Endothelial cell of umbilical vein (primary cell): ENCODE results near the gene SUSD6. TPM values are rescaled to one million over a fixed set of nuclear protein-coding genes. Genes with fewer than 3 reads are reported as not detected.
A peak's percentile ranks its signal among the peaks of the same experiment; 100 is the strongest.

ENCODE experiments used
- BruUV-seq: library from RNA; stranded (reverse); fragments of 400-500 nt; replicated peaks from 2 replicates; lab custom pipeline; 2021; lab: Mats Ljungman, UMichigan
- CTCF ChIA-PET: fragments of 300-600, 350-600 bp; sonication (Branson Sonifier 250); formaldehyde crosslinking; loops from one replicate; lab custom pipeline; 2021; ENCODE audit warnings: antibody characterized with exemption, inconsistent platforms; lab: Charles Lee
- POLR2A ChIA-PET: fragments of 300-600, 350-600 bp; sonication (Branson Sonifier 250); formaldehyde crosslinking; loops from one replicate; lab custom pipeline; 2021; ENCODE audit warnings: antibody characterized with exemption, inconsistent platforms; lab: Charles Lee
- DNase-seq: peaks from one replicate; pipeline ENCODE4 v3.0.0-alpha.2; 2011; ENCODE audit warnings: low read depth, low spot score
- FAIRE-seq: peaks from 2 replicates; lab custom pipeline; 2011; peaks lifted over from hg19 to GRCh38; lab: Jason Lieb, UNC
- H2AFZ ChIP-seq: 2 replicates; pipeline ENCODE4 v1.6.0; 2012; ENCODE audit warnings: low read depth, low read length, control low read depth, inconsistent platforms
- H3K27ac ChIP-seq: 2 replicates; pipeline ENCODE4 v1.5.1; 2011; ENCODE audit warnings: low read depth, mild to moderate bottlenecking, control low read depth, low read length, moderate library complexity; ENCODE audit not compliant: insufficient read depth
- H3K27me3 ChIP-seq, 2 experiments: 2 replicates each; pipeline versions ENCODE4 v1.6.0 to v1.6.1; 2011; ENCODE audit warnings: low read length in 2 of 2, mixed read lengths in 1 of 2; ENCODE audit not compliant: control insufficient read depth in 2 of 2, insufficient read depth in 2 of 2
- H3K36me3 ChIP-seq, 2 experiments: 2 replicates in 1 of 2; 3 replicates in 1 of 2; pipeline ENCODE4 v1.5.1; 2011; ENCODE audit warnings: low read length in 2 of 2, mild to moderate bottlenecking in 1 of 2, moderate library complexity in 1 of 2; ENCODE audit not compliant: control insufficient read depth in 2 of 2, insufficient read depth in 2 of 2; ENCODE audit errors: extremely low read depth in 1 of 2
- H3K4me1 ChIP-seq: 3 replicates; pipeline ENCODE4 v1.5.1; 2011; ENCODE audit warnings: mild to moderate bottlenecking, low read length; ENCODE audit not compliant: control insufficient read depth, insufficient read depth; ENCODE audit errors: extremely low read depth
- H3K4me2 ChIP-seq: 2 replicates; pipeline ENCODE4 v1.6.1; 2011; ENCODE audit warnings: low read length, control low read depth, mixed read lengths; ENCODE audit not compliant: insufficient read depth
- H3K4me3 ChIP-seq, 3 experiments: fragments of 200-600 bp in 1 of 3; sonication (generic), shearing (Covaris generic) in 1 of 3; replicated peaks in 1 of 3; 2 replicates each; pipeline ENCODE4 v1.5.1; 2011 to 2016; ENCODE audit warnings: control low read depth in 3 of 3, low read length in 3 of 3, mild to moderate bottlenecking in 2 of 3, inconsistent platforms in 1 of 3, low read depth in 1 of 3, moderate library complexity in 1 of 3; ENCODE audit not compliant: insufficient read depth in 1 of 3
- H3K79me2 ChIP-seq: 2 replicates; pipeline ENCODE4 v1.6.0; 2012; ENCODE audit warnings: low read length, inconsistent platforms; ENCODE audit not compliant: control insufficient read depth, insufficient read depth
- H3K9ac ChIP-seq: replicated peaks from 2 replicates; pipeline ENCODE3; 2011; ENCODE audit warnings: low read length, control low read depth; ENCODE audit not compliant: insufficient read depth; ENCODE audit errors: extremely low read depth
- H3K9me1 ChIP-seq: replicated peaks from 3 replicates; pipeline ENCODE4 v1.6.0; 2011; ENCODE audit warnings: mild to moderate bottlenecking, low read length; ENCODE audit not compliant: control insufficient read depth, insufficient read depth; ENCODE audit errors: extremely low read depth
- H3K9me3 ChIP-seq: replicated peaks from 2 replicates; pipeline ENCODE4 v1.5.1; 2012; ENCODE audit warnings: low read length, inconsistent platforms; ENCODE audit not compliant: control insufficient read depth, insufficient read depth
- H4K20me1 ChIP-seq: replicated peaks from 2 replicates; pipeline ENCODE3; 2011; ENCODE audit warnings: mild to moderate bottlenecking, low read length; ENCODE audit not compliant: control insufficient read depth, insufficient read depth; ENCODE audit errors: extremely low read depth
- CTCF ChIP-seq, 2 donors: IDR thresholded peaks; 1 replicate in 1 of 2; 2 replicates in 1 of 2; pipeline ENCODE4 v1.5.1; 2011; ENCODE audit warnings: low read length in 2 of 2, mild to moderate bottlenecking in 2 of 2, moderate library complexity in 2 of 2, control low read depth in 1 of 2, inconsistent platforms in 1 of 2, low read depth in 1 of 2; ENCODE audit not compliant: insufficient read depth in 1 of 2; ENCODE audit errors: extremely low read depth in 1 of 2
- EZH2 ChIP-seq: IDR thresholded peaks from 2 replicates; pipeline ENCODE4 v1.6.1; 2012; ENCODE audit warnings: borderline replicate concordance, low read depth, mild to moderate bottlenecking, moderate library complexity, low read length, inconsistent platforms; ENCODE audit not compliant: severe bottlenecking
- FOS ChIP-seq: IDR thresholded peaks from 2 replicates; pipeline ENCODE4 v1.6.1; 2011; ENCODE audit warnings: mild to moderate bottlenecking, low read length, moderate library complexity, borderline replicate concordance; ENCODE audit not compliant: insufficient read depth
- GATA2 ChIP-seq: IDR thresholded peaks from 2 replicates; pipeline ENCODE4 v1.7.0; 2011; ENCODE audit warnings: low read depth, mild to moderate bottlenecking, moderate library complexity, mixed read lengths, low read length; ENCODE audit not compliant: insufficient read length, insufficient read depth
- JUN ChIP-seq: IDR thresholded peaks from 2 replicates; pipeline ENCODE4 v1.6.1; 2011; ENCODE audit warnings: borderline replicate concordance, low read depth; ENCODE audit not compliant: insufficient read length, insufficient read depth
- MAX ChIP-seq: IDR thresholded peaks from 2 replicates; pipeline ENCODE4 v1.6.1; 2011; ENCODE audit not compliant: insufficient read depth, insufficient read length
- MYC ChIP-seq: IDR thresholded peaks from one replicate; pipeline ENCODE4 v1.6.1; 2011; ENCODE audit warnings: mild to moderate bottlenecking, low read depth, low read length
- POLR2A ChIP-seq: IDR thresholded peaks from 2 replicates; pipeline ENCODE4 v1.6.1; 2012; ENCODE audit warnings: low read depth, mild to moderate bottlenecking, control low read depth, low read length
- POLR2AphosphoS5 ChIP-seq: IDR thresholded peaks from 2 replicates; pipeline ENCODE4 v1.6.1; 2012; ENCODE audit warnings: low read depth, mild to moderate bottlenecking, control low read depth, low read length, moderate library complexity; ENCODE audit not compliant: insufficient read depth
- dilution Hi-C: fragments of 300-500 bp; cut with MboI; formaldehyde crosslinking; loops from one replicate; pipeline ENCODE4 v1.15.0; 2019; ENCODE audit warnings: low sequenced_read_pairs; ENCODE audit not compliant: extremely low pct_ligation_motif_present
- intact Hi-C: fragments of 100-400 bp; cut with micrococcal nuclease; formaldehyde crosslinking; loops from one replicate; pipeline ENCODE4 v1.10.0; 2022
- polyA plus RNA-seq, 4 experiments: library from polyadenylated mRNA; depleted of rRNA in 3 of 4; stranded (reverse) in 3 of 4; unstranded in 1 of 4; fragments of >200 nt; gene quantifications; 2 replicates each; pipeline versions ENCODE4 v1.2.1 to v1.2.3, GENCODE V29; 2011 to 2012; ENCODE audit warnings: missing spikeins in 1 of 4
- total RNA-seq: library from RNA; stranded (reverse); gene quantifications from 2 replicates; pipeline ENCODE4 v1.2.3, GENCODE V29; 2021

SUSD6 gene
- total and polyA plus RNA-seq, 2 donors (not counting 3 experiments of a cell fraction or from before 2014, with no cell fraction given) = 13.4 to 19.5 TPM

GRCh38 chr14:69658664-69659261 lies 47.4 kb downstream of the SUSD6 start:
- H3K36me3 ChIP-seq = no peaks in the 10 kb centered on the region
- intact Hi-C loops = no loop called here
- H3K4me2 ChIP-seq = no peak overlapping the region
- ChIA-PET POLR2A (no interaction called here), CTCF (interaction anchor here (1.4 kb wide), 2 partner anchors 10 to 79 kb away, joined by 3 to 4 read pairs; no protein-coding TSS in a partner anchor)
- H2AFZ ChIP-seq = no peak overlapping the region
- no peaks in the 10 kb centered on the region for H3K27me3 ChIP-seq
- H3K9me1 ChIP-seq = no peaks in the 10 kb centered on the region
- H3K9me3 ChIP-seq = no peaks in the 10 kb centered on the region
- H3K4me3 ChIP-seq = no peak overlapping the region
- H3K27ac ChIP-seq = no peak overlapping the region
- DNase-seq (no peak), FAIRE-seq (peak; percentile 43)
- dilution Hi-C loops = no loop called here
- BruUV-seq = no TSS peak
- no peak for TF ChIP-seq GATA2
- TF ChIP-seq MYC = no peak
- TF ChIP-seq POLR2AphosphoS5 = no peak
- TF ChIP-seq CTCF (IDR thresholded peaks at IDR 0.05; ENCODE audit: extremely low read depth in 1 of 2, insufficient read depth in 1 of 2, low read depth in 1 of 2, low read length in 2 of 2) = no peak
- TF ChIP-seq JUN = no peak
- TF ChIP-seq MAX = no peak
- TF ChIP-seq POLR2A = no peak
- no peak for TF ChIP-seq EZH2
- no peak for TF ChIP-seq FOS
- peaks cover 7% of the 10 kb centered on the region for H3K4me1 ChIP-seq
- H3K9ac ChIP-seq = no peak overlapping the region
- H3K79me2 ChIP-seq = peaks cover 4% of the 10 kb centered on the region
- H4K20me1 ChIP-seq = no peaks in the 10 kb centered on the region
